Activated CD4-positive, alpha-beta memory T cell treated with anti-CD3 and anti-CD28 coated beads for 36 hours (primary cell): ENCODE data around the gene SNAP29. TPM values are rescaled to one million over a fixed set of nuclear protein-coding genes. Genes with fewer than 3 reads are reported as not detected.

Experiments
- total RNA-seq, 2 experiments: library from RNA; stranded (reverse); gene quantifications; one replicate each; pipeline ENCODE4 v1.2.3, GENCODE V29; 2021

Gene SNAP29
- total RNA-seq, 2 experiments from 2014 or later, result 28.2 to 29.1 TPM

Other genes with a start within 250 kb of the SNAP29 start
- not detected for gene SERPIND1, start 84.9 kb upstream of the SNAP29 start, total RNA-seq
- 10 to 100 TPM; 57.9 to 58.9 TPM for gene PI4KA, start 196 bp upstream of the SNAP29 start, total RNA-seq
- 10 to 100 TPM; 65.1 to 65.7 TPM for gene CRKL, start 58.4 kb downstream of the SNAP29 start, total RNA-seq
- gene AIFM3, start 108.2 kb downstream of the SNAP29 start, total RNA-seq, result not detected
- gene LZTR1, start 123.3 kb downstream of the SNAP29 start, total RNA-seq, result 10 to 100 TPM; 39.3 to 43.4 TPM
- gene THAP7, start 143.1 kb downstream of the SNAP29 start, total RNA-seq, result 10 to 100 TPM; 22.1 to 26.8 TPM
- not detected for gene P2RX6, start 156.2 kb downstream of the SNAP29 start, total RNA-seq
- not detected for gene SLC7A4, start 173.6 kb downstream of the SNAP29 start, total RNA-seq
- gene LRRC74B, start 186.9 kb downstream of the SNAP29 start, total RNA-seq, result not detected